Measurements from ENCODE around the gene STPG1.

STPG1 gene

DNA sequence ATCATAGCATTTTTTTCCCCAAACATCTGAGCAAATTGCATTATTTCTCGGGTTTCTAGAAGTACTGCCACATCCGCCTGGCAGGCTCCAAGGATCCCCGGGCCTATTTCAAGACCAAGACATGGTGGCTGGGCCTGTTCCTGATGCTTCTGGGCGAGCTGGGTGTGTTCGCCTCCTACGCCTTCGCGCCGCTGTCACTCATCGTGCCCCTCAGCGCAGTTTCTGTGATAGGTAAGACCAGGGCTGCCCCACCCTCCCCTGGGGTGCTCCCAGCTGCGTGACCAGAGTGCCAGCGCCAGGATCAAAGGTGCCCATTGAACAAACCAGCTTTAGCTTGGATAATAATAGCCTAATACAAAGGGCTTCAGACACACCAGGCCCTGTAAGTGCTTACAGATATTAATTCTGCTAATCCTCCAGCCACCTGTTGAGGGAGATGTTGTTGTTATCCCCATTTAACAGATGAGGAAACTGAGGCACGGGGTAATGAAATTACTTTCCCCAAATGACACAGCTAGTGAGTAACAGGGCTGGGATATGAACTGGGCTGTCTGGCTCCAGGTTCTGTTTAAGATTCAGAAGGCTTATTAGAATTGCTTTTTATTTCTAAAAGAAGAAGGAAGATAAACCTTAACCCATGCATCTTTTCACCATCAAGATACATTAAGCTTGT, 28.6 kb upstream of the STPG1 start:
- Histone ChIP-seq H3K36me3 (ENCODE audit: insufficient read depth, insufficient read length, low read length) (no peaks in the 10 kb centered on the region), H3K27me3 (ENCODE audit: insufficient read depth, insufficient read length) (no peaks in the 10 kb centered on the region)

DNA sequence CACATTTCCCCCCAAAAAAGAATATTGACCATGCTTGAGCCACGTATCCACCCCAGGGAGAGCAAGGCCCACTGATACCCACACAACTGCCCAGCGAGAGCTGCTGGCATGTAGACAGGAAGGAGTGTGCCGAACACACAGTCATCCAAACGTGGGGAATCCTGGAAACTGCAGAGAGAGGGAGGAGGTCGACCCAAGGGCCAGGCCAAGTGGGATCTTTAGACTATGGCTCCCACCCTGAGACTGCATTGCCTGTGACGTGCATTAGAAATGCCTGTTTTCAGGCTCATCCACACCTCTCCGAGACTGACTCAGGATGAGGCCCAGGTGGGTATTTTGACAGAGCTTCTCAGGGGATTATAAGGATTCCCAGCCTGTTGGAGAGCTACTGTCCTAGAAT, 27.9 kb upstream of the STPG1 start:
- no peak overlapping the region for H3K9ac ChIP-seq (ENCODE audit: insufficient read length, low read depth)
- no peak overlapping the region for H3K4me3 ChIP-seq (ENCODE audit: insufficient read length, low read depth)
- peaks cover 6% of the 10 kb centered on the region for H3K4me1 ChIP-seq (ENCODE audit: insufficient read depth, insufficient read length)
- TF ChIP-seq SUZ12 (IDR thresholded peaks at IDR 0.05; ENCODE audit: extremely low read depth, insufficient read depth, insufficient read length), result no peak
- TF ChIP-seq ZNF274 (IDR thresholded peaks at IDR 0.05; ENCODE audit: low read depth, low read length), result no peak
- TF ChIP-seq YY1 (IDR thresholded peaks at IDR 0.05; ENCODE audit: insufficient read depth, insufficient read length), result no peak
- no peaks in the 10 kb centered on the region for H3K27me3 ChIP-seq (ENCODE audit: insufficient read depth, insufficient read length)
- DNase-seq (ENCODE audit: low read depth, low spot score), result no peak
- no peaks in the 10 kb centered on the region for H3K36me3 ChIP-seq (ENCODE audit: insufficient read depth, insufficient read length, low read length)
- no peaks in the 10 kb centered on the region for H3K9me3 ChIP-seq (ENCODE audit: insufficient read depth, low read length)

More for the DNA sequence above, 28.6 kb upstream of the STPG1 start:
- no peak for DNase-seq (ENCODE audit: low read depth, low spot score)
- TF ChIP-seq ZNF274 (IDR thresholded peaks at IDR 0.05; ENCODE audit: low read depth, low read length) (no peak), SUZ12 (IDR thresholded peaks at IDR 0.05; ENCODE audit: extremely low read depth, insufficient read depth, insufficient read length) (no peak)
- no peak overlapping the region for H3K9ac ChIP-seq (ENCODE audit: insufficient read length, low read depth)
- H3K9me3 ChIP-seq (ENCODE audit: insufficient read depth, low read length), result no peaks in the 10 kb centered on the region
- H3K4me3 ChIP-seq (ENCODE audit: insufficient read length, low read depth), result no peak overlapping the region
- peaks cover 6% of the 10 kb centered on the region for H3K4me1 ChIP-seq (ENCODE audit: insufficient read depth, insufficient read length)

DNA sequence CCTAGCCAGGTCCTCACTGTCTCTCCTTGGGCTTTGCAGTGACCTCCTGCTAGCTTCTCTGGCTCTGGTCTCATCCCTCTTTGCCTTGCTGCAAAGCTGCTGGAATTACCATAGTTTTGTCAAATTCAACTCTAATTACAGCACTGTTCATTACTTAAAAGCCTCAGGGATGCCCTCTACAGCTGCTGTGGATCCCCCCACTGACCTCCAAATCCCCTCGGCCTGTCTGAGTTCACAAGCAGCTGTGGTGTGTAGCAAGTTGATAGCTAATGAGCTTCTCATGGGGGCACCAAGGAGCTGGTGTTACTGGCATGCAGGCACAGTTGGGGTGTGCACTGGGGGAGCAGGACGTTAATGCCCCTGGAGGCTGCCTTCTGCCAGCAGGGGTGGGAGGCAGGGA, 26.9 kb upstream of the STPG1 start:
- Histone ChIP-seq H3K27me3 (ENCODE audit: insufficient read depth, insufficient read length) (no peaks in the 10 kb centered on the region), H3K9ac (ENCODE audit: insufficient read length, low read depth) (no peak overlapping the region), H3K36me3 (ENCODE audit: insufficient read depth, insufficient read length, low read length) (no peaks in the 10 kb centered on the region), H3K9me3 (ENCODE audit: insufficient read depth, low read length) (no peaks in the 10 kb centered on the region), H3K4me3 (ENCODE audit: insufficient read length, low read depth) (no peak overlapping the region), H3K4me1 (ENCODE audit: insufficient read depth, insufficient read length) (peaks cover 6% of the 10 kb centered on the region)
- TF ChIP-seq ZNF274 (IDR thresholded peaks at IDR 0.05; ENCODE audit: low read depth, low read length), result no peak
- TF ChIP-seq YY1 (IDR thresholded peaks at IDR 0.05; ENCODE audit: insufficient read depth, insufficient read length), result no peak
- no peak for TF ChIP-seq SUZ12 (IDR thresholded peaks at IDR 0.05; ENCODE audit: extremely low read depth, insufficient read depth, insufficient read length)
- no peak for DNase-seq (ENCODE audit: low read depth, low spot score)

DNA sequence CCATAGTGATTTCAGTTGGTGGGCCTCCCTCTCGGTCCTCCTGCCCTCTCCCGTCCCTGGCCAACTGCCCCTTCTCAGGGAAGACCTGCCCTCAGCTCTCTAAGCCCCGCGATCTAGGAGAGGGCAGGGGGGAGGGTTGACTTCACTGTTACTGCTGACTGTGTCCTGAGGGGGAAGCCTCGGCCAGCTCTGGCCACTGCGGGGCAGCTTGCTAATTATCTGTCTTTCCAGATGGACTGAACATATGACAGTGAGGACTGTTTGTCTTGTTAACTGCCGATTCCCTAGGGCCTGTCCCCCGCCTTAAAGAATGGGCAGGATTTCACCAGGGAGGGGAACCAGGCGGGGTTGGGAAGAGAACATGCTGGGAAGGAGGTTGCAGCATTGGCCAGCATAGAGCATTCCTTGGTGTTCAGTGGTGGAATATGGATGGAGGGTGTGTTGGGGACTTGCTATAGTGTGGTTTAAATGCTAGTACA, 24.9 kb upstream of the STPG1 start:
- Histone ChIP-seq H3K4me1 (ENCODE audit: insufficient read depth, insufficient read length) (peaks cover 6% of the 10 kb centered on the region), H3K9ac (ENCODE audit: insufficient read length, low read depth) (no peak overlapping the region), H3K27me3 (ENCODE audit: insufficient read depth, insufficient read length) (no peaks in the 10 kb centered on the region), H3K36me3 (ENCODE audit: insufficient read depth, insufficient read length, low read length) (no peaks in the 10 kb centered on the region), H3K4me3 (ENCODE audit: insufficient read length, low read depth) (no peak overlapping the region), H3K9me3 (ENCODE audit: insufficient read depth, low read length) (no peaks in the 10 kb centered on the region)
- no peak for DNase-seq (ENCODE audit: low read depth, low spot score)
- no peak for TF ChIP-seq SUZ12 (IDR thresholded peaks at IDR 0.05; ENCODE audit: extremely low read depth, insufficient read depth, insufficient read length)
- TF ChIP-seq ZNF274 (IDR thresholded peaks at IDR 0.05; ENCODE audit: low read depth, low read length), result no peak
- TF ChIP-seq YY1 (IDR thresholded peaks at IDR 0.05; ENCODE audit: insufficient read depth, insufficient read length), result no peak

DNA sequence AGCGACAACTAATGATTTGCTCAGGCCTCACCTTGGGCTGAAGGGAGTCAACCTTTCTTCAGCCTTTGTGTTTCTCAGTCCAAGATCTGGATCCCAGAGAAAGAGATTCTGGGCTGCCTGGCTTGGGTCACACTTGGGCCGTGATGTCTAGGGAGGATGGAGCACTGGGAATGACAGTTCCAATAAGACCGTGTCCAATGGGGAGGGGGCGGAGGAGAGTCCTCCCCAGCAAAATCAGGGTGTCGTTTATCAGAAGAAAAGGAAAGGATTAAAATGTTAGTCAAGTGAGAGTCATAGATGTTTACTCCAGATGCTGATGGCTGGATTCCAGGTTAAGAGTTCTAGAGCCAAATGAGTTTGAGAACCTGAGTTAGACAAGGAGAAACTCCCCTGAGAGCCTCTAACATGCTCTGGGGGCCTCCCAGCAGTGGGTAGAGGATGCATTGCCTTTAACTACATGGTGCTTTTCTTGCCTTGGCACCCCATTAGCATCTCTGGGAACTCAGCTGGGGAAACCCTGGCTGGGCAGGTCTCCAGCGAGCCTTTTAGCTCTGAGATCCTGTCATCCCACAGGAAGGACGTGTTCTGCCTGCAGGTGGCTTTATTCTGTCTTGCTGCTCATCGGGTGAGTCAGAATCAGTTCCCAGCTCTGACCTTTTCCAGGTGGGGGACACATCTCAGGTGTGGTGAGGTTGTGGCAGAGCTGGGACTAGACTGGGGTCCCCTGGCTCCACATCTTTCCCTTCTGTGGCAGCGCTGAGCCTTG, 24.2 kb upstream of the STPG1 start:
- Histone ChIP-seq H3K9ac (ENCODE audit: insufficient read length, low read depth) (no peak overlapping the region), H3K4me1 (ENCODE audit: insufficient read depth, insufficient read length) (peaks cover 6% of the 10 kb centered on the region), H3K9me3 (ENCODE audit: insufficient read depth, low read length) (no peaks in the 10 kb centered on the region), H3K4me3 (ENCODE audit: insufficient read length, low read depth) (no peak overlapping the region), H3K27me3 (ENCODE audit: insufficient read depth, insufficient read length) (no peaks in the 10 kb centered on the region), H3K36me3 (ENCODE audit: insufficient read depth, insufficient read length, low read length) (no peaks in the 10 kb centered on the region)
- DNase-seq (ENCODE audit: low read depth, low spot score), result no peak
- TF ChIP-seq ZNF274 (IDR thresholded peaks at IDR 0.05; ENCODE audit: low read depth, low read length) (no peak), SUZ12 (IDR thresholded peaks at IDR 0.05; ENCODE audit: extremely low read depth, insufficient read depth, insufficient read length) (no peak), YY1 (IDR thresholded peaks at IDR 0.05; ENCODE audit: insufficient read depth, insufficient read length) (no peak)

DNA sequence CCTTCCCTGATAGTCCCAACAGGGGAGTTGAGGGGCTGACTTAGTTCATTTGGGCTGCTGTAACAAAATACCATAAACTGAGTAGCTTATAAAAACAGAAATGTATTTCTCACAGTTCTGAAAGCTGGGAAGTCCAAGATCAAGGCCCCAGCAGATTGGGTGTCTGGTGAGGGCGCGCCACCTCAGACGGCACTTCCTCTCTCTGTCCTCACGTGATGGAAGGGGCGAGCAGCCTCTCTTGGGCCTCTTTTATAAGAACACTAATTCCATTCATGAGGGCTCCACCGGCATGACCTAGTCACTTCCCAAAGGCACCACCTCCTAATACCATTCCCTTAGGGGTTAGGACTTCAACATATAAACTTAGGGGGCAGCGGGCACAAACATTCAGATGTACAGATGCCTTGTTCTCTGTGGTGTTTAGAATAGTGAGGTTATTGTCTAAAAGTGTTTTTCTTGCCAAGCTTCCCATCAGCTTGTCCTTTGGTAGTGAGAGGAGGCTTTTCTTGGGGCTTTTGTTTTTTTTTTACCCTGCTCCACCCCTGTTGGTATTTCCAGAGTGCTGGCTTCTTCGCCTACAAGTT, 22.3 kb upstream of the STPG1 start:
- Histone ChIP-seq H3K36me3 (ENCODE audit: insufficient read depth, insufficient read length, low read length) (no peaks in the 10 kb centered on the region), H3K4me3 (ENCODE audit: insufficient read length, low read depth) (no peak overlapping the region), H3K9ac (ENCODE audit: insufficient read length, low read depth) (no peak overlapping the region), H3K27me3 (ENCODE audit: insufficient read depth, insufficient read length) (no peaks in the 10 kb centered on the region), H3K9me3 (ENCODE audit: insufficient read depth, low read length) (no peaks in the 10 kb centered on the region), H3K4me1 (ENCODE audit: insufficient read depth, insufficient read length) (peaks cover 6% of the 10 kb centered on the region)
- TF ChIP-seq ZNF274 (IDR thresholded peaks at IDR 0.05; ENCODE audit: low read depth, low read length) (no peak), SUZ12 (IDR thresholded peaks at IDR 0.05; ENCODE audit: extremely low read depth, insufficient read depth, insufficient read length) (no peak), YY1 (IDR thresholded peaks at IDR 0.05; ENCODE audit: insufficient read depth, insufficient read length) (no peak)
- DNase-seq (ENCODE audit: low read depth, low spot score), result no peak

DNA sequence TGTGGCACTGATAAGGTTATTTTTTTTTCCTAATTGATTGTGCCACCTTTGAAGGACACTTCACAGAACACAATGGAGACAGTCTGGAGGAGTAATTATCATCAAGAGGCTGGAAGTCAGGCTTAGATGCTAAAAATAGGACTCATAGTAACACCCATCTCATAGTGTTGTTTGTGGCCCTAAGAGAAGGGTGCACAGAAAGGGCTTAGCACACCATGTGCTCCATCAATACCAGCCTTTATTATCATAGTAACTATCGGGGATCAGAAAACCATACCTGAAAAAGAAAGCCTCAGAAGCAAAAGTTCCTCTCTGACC, 13.9 kb upstream of the STPG1 start:
- DNase-seq (ENCODE audit: low read depth, low spot score), result no peak
- Histone ChIP-seq H3K4me3 (ENCODE audit: insufficient read length, low read depth) (no peak overlapping the region), H3K9me3 (ENCODE audit: insufficient read depth, low read length) (no peaks in the 10 kb centered on the region), H3K9ac (ENCODE audit: insufficient read length, low read depth) (no peak overlapping the region), H3K4me1 (ENCODE audit: insufficient read depth, insufficient read length) (peaks cover 2% of the 10 kb centered on the region), H3K27me3 (ENCODE audit: insufficient read depth, insufficient read length) (no peaks in the 10 kb centered on the region), H3K36me3 (ENCODE audit: insufficient read depth, insufficient read length, low read length) (no peaks in the 10 kb centered on the region)
- TF ChIP-seq YY1 (IDR thresholded peaks at IDR 0.05; ENCODE audit: insufficient read depth, insufficient read length), result no peak

Measured in NT2/D1 (cell line).